ENCODE measurements around the gene GEN1.

DNA sequence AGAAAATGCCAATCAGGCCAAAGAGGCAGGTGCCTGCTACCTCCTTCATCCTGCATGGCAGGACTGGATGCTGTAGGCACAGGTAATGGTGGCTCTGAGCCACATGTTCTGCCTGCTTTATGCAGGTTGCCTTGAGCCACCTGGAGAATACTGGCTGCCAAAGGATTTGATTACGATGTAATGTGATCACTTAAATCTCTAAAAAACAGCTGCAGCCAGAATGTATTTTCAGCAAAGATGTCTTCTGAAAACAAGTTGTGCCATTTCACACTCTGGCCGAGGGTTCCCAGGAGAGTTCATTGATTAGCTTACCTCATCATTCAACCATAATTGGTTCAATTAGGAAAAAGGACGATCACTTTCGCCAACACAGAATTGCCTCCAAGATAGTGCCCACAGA is 44.4 kb downstream of the GEN1 start:
- TF ChIP-seq, protein P1, sequence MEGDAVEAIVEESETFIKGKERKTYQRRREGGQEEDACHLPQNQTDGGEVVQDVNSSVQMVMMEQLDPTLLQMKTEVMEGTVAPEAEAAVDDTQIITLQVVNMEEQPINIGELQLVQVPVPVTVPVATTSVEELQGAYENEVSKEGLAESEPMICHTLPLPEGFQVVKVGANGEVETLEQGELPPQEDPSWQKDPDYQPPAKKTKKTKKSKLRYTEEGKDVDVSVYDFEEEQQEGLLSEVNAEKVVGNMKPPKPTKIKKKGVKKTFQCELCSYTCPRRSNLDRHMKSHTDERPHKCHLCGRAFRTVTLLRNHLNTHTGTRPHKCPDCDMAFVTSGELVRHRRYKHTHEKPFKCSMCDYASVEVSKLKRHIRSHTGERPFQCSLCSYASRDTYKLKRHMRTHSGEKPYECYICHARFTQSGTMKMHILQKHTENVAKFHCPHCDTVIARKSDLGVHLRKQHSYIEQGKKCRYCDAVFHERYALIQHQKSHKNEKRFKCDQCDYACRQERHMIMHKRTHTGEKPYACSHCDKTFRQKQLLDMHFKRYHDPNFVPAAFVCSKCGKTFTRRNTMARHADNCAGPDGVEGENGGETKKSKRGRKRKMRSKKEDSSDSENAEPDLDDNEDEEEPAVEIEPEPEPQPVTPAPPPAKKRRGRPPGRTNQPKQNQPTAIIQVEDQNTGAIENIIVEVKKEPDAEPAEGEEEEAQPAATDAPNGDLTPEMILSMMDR (IDR thresholded peaks at IDR 0.05), result no peak
- TF ChIP-seq EZH2phosphoT487 (IDR thresholded peaks at IDR 0.05), result no peak
- no peak for TF ChIP-seq EZH2 (IDR thresholded peaks at IDR 0.05)
